GM23338 (cell line): ENCODE measurements around the gene AGTRAP. TPM values are rescaled to one million over a fixed set of nuclear protein-coding genes. Genes with fewer than 3 reads are reported as not detected.

Source experiments
- ATAC-seq: fragments of 200-7000 bp; cut with Tn5 transposase; 3 replicates; pipeline ENCODE4 v1.9.1; 2020
- DNase-seq: peaks from one replicate; pipeline ENCODE4 v3.0.0-alpha.2; 2015; ENCODE audit warnings: low spot score
- H2AFZ ChIP-seq: fragments of 200-600 bp; sonication (generic); 2 replicates; pipeline ENCODE4 v1.8.0; 2016; ENCODE audit warnings: antibody characterized with exemption, mild to moderate bottlenecking, moderate library complexity
- H3F3A ChIP-seq: fragments of 200-600 bp; sonication (generic); replicated peaks from 2 replicates; pipeline ENCODE4 v1.8.0; 2017; ENCODE audit warnings: antibody characterized with exemption, mixed run types, low read depth
- H3K27ac ChIP-seq: fragments of 200-600 bp; sonication (generic); 2 replicates; pipeline ENCODE4 v1.6.1; 2016; ENCODE audit warnings: low read depth
- H3K27me3 ChIP-seq: fragments of 200-600 bp; sonication (generic); 2 replicates; pipeline ENCODE4 v1.8.0; 2016; ENCODE audit warnings: mild to moderate bottlenecking, mixed run types, moderate library complexity; ENCODE audit not compliant: insufficient read depth
- H3K36me3 ChIP-seq: fragments of 200-600 bp; sonication (generic); 2 replicates; pipeline ENCODE4 v1.8.0; 2016; ENCODE audit warnings: mild to moderate bottlenecking; ENCODE audit not compliant: insufficient read depth
- H3K4me1 ChIP-seq: fragments of 200-600 bp; sonication (generic); 2 replicates; pipeline ENCODE4 v1.8.0; 2016; ENCODE audit warnings: mild to moderate bottlenecking, moderate library complexity; ENCODE audit not compliant: insufficient read depth
- H3K4me2 ChIP-seq: fragments of 200-600 bp; sonication (generic); 2 replicates; pipeline ENCODE4 v1.7.1; 2017; ENCODE audit warnings: mixed run types
- H3K4me3 ChIP-seq: fragments of 200-600 bp; sonication (generic); 2 replicates; pipeline ENCODE4 v1.6.1; 2016; ENCODE audit warnings: mixed run types
- H3K79me2 ChIP-seq: fragments of 200-600 bp; sonication (generic); replicated peaks from 2 replicates; pipeline ENCODE4 v1.8.0; 2017; ENCODE audit warnings: mild to moderate bottlenecking; ENCODE audit not compliant: insufficient read depth
- H3K9me2 ChIP-seq: fragments of 200-600 bp; sonication (generic); 2 replicates; pipeline ENCODE4 v1.8.0; 2017; ENCODE audit not compliant: insufficient read depth
- H4K20me1 ChIP-seq: fragments of 200-600 bp; sonication (generic); replicated peaks from 2 replicates; pipeline ENCODE4 v1.8.0; 2017; ENCODE audit warnings: mild to moderate bottlenecking; ENCODE audit not compliant: insufficient read depth
- H3K27ac Mint-ChIP-seq: 2 replicates; pipeline ENCODE4 v1.8.0; 2020; ENCODE audit warnings: inconsistent platforms, mild to moderate bottlenecking, moderate library complexity, mixed read lengths
- H3K27me3 Mint-ChIP-seq: 3 replicates; pipeline ENCODE4 v1.8.0; 2022; ENCODE audit warnings: low read depth, mild to moderate bottlenecking, moderate library complexity, mixed read lengths, inconsistent platforms; ENCODE audit not compliant: insufficient read depth, poor library complexity
- H3K36me3 Mint-ChIP-seq: 3 replicates; pipeline ENCODE4 v1.8.0; 2021; ENCODE audit warnings: low read depth, mild to moderate bottlenecking, inconsistent platforms, moderate library complexity, mixed read lengths
- H3K4me1 Mint-ChIP-seq: 3 replicates; pipeline ENCODE4 v1.8.0; 2020; ENCODE audit warnings: mild to moderate bottlenecking, inconsistent platforms, mixed read lengths
- H3K4me3 Mint-ChIP-seq: 3 replicates; pipeline ENCODE4 v1.8.0; 2021; ENCODE audit warnings: moderate library complexity, mild to moderate bottlenecking, inconsistent platforms, mixed read lengths
- H3K9me3 Mint-ChIP-seq: 3 replicates; pipeline ENCODE4 v1.8.0; 2020; ENCODE audit warnings: moderate library complexity, mild to moderate bottlenecking, inconsistent platforms, mixed read lengths
- CREB1 ChIP-seq: fragments of 250-450 bp; sonication (Bioruptor Pico); IDR thresholded peaks from 2 replicates; pipeline ENCODE4 v1.5.0; 2020; ENCODE audit warnings: low read depth, mild to moderate bottlenecking, moderate library complexity
- EZH2phosphoT487 ChIP-seq: fragments of 200-600 bp; sonication (generic); IDR thresholded peaks from one replicate; pipeline ENCODE4 v1.8.1; 2018; ENCODE audit warnings: antibody characterized with exemption; ENCODE audit not compliant: unreplicated experiment
- JUNB ChIP-seq: IDR thresholded peaks from one replicate; pipeline ENCODE4 v1.6.1; 2016; ENCODE audit warnings: antibody characterized with exemption; ENCODE audit not compliant: unreplicated experiment
- NANOG ChIP-seq: IDR thresholded peaks from 2 replicates; pipeline ENCODE4 v1.6.1; 2016; ENCODE audit warnings: antibody characterized with exemption, borderline replicate concordance
- STAT1 ChIP-seq: IDR thresholded peaks from one replicate; pipeline ENCODE4 v1.6.1; 2016; ENCODE audit warnings: antibody characterized with exemption; ENCODE audit not compliant: unreplicated experiment
- ZNF331 ChIP-seq: fragments of 250-450 bp; sonication (Bioruptor Pico); IDR thresholded peaks from 2 replicates; pipeline ENCODE4 v1.5.0; 2020; ENCODE audit warnings: low read depth, mild to moderate bottlenecking, moderate library complexity
- polyA plus RNA-seq: library from polyadenylated mRNA; unstranded; fragments of >200 nt; fragmentation: Nextera tagmentation; extraction: Ambion mirVana; gene quantifications from 2 replicates; pipeline ENCODE4 v1.2.1, GENCODE V29; 2016
- total RNA-seq: library from RNA; depleted of rRNA; stranded (reverse); fragments of >200 nt; shearing (Covaris generic); gene quantifications from 2 replicates; pipeline ENCODE4 v1.2.3, GENCODE V29; 2014
- TF ChIP-seq, protein P1 (sequence below): IDR thresholded peaks from one replicate; pipeline ENCODE4 v1.6.1; 2018; ENCODE audit warnings: antibody characterized with exemption; ENCODE audit not compliant: unreplicated experiment
- TF ChIP-seq, protein P2 (sequence below): IDR thresholded peaks from 2 replicates; pipeline ENCODE4 v1.6.1; 2016; ENCODE audit warnings: antibody characterized with exemption
- TF ChIP-seq, protein P3 (sequence below), 2 experiments: fragments of 200-600 bp in 1 of 2; sonication (generic) in 1 of 2; conservative IDR thresholded peaks; 2 replicates each; pipeline versions ENCODE4 v1.5.1 to v1.6.1; 2016 to 2017; ENCODE audit warnings: antibody characterized with exemption in 2 of 2, low read depth in 2 of 2, mild to moderate bottlenecking in 2 of 2, moderate library complexity in 1 of 2

Gene AGTRAP
- total and polyA plus RNA-seq, 2 experiments from 2014 or later, result 79.4 to 102 TPM

DNA sequence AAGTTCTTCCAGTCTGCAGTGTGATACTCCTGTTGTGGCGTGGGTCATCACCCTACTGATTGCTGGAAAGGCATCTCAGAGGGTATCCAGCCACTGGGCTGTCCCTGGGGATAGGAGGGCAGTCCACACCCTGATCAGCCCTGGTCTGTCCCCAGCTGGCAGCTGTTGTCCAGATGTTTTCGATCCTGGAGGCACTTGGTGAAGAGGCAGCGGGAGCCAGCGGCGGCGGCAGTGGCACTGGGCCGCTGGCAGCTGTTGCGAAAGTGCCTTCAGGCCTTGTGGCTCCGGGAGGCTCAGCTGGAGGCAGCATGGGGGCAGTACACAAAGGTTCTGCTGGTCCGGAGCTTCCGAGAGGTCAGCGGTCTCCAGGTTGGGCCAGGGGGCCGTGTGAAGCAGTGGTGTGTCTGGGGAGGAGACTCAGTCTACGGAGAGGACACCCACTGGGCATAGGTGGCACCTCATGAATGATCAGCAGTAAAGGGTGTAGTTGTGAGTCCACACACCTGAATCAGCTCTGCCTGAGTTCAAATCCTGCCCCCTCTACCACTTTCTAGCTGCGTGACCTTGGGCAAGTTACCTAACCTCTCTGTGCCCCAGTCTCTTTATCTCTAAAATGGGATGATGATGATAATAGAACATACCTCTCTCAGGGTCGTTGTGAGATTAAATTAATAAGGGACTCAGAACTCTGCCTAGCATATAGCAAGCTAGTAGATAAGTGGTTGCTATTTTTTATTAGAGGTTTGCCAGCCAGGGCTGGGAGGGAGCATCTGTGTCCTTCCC is 32.2 kb downstream of the AGTRAP start (continued):
- TF ChIP-seq, protein P1, sequence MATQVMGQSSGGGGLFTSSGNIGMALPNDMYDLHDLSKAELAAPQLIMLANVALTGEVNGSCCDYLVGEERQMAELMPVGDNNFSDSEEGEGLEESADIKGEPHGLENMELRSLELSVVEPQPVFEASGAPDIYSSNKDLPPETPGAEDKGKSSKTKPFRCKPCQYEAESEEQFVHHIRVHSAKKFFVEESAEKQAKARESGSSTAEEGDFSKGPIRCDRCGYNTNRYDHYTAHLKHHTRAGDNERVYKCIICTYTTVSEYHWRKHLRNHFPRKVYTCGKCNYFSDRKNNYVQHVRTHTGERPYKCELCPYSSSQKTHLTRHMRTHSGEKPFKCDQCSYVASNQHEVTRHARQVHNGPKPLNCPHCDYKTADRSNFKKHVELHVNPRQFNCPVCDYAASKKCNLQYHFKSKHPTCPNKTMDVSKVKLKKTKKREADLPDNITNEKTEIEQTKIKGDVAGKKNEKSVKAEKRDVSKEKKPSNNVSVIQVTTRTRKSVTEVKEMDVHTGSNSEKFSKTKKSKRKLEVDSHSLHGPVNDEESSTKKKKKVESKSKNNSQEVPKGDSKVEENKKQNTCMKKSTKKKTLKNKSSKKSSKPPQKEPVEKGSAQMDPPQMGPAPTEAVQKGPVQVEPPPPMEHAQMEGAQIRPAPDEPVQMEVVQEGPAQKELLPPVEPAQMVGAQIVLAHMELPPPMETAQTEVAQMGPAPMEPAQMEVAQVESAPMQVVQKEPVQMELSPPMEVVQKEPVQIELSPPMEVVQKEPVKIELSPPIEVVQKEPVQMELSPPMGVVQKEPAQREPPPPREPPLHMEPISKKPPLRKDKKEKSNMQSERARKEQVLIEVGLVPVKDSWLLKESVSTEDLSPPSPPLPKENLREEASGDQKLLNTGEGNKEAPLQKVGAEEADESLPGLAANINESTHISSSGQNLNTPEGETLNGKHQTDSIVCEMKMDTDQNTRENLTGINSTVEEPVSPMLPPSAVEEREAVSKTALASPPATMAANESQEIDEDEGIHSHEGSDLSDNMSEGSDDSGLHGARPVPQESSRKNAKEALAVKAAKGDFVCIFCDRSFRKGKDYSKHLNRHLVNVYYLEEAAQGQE, result no peak

DNA sequence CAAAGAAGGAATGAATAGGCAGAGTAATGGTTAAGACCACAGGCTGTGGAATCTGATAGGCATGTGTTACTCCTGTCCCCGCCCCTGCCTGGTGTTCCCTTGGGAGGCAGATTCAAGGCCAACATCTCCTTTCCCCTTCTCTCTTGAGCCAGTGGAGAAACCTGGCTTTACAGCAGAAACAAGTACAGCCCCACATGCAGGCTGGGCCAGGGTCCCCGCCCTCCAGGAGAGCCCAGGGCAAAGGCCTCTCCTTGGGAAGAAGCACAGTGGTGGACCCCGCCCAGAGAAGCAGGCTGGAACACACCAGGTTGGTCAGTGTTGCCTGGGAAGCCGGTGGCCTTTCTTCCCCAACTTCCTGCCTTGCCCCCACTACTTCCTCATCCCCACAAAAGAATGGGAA is 32.9 kb downstream of the AGTRAP start:
- H3K36me3 Mint-ChIP-seq, result no peaks in the 10 kb centered on the region
- Histone ChIP-seq H3K4me2 (no peak overlapping the region), H4K20me1 (no peaks in the 10 kb centered on the region), H3K9me2 (no peaks in the 10 kb centered on the region), H3K79me2 (no peaks in the 10 kb centered on the region), H2AFZ (no peak overlapping the region), H3F3A (no peaks in the 10 kb centered on the region; the same call in 1 of the 2 replicates), H3K27ac (no peak overlapping the region), H3K4me1 (no peaks in the 10 kb centered on the region), H3K36me3 (no peaks in the 10 kb centered on the region), H3K4me3 (no peak overlapping the region), H3K27me3 (no peaks in the 10 kb centered on the region)
- no peaks in the 10 kb centered on the region for H3K9me3 Mint-ChIP-seq
- peak; percentile 26 for DNase-seq
- ATAC-seq, result peak; percentile 15; the same call in 1 of the 3 replicates
- H3K4me1 Mint-ChIP-seq, result peaks cover 4% of the 10 kb centered on the region
- peaks cover 17% of the 10 kb centered on the region for H3K27me3 Mint-ChIP-seq
- H3K27ac Mint-ChIP-seq, result no peak overlapping the region
- no peak overlapping the region; the same call in 2 of the 3 replicates for H3K4me3 Mint-ChIP-seq
- TF ChIP-seq EZH2phosphoT487 (no peak), NANOG (no peak), JUNB (no peak), CREB1 (CRISPR knock-in tag) (no peak), STAT1 (no peak), ZNF331 (CRISPR knock-in tag) (no peak)
- TF ChIP-seq, protein P1, result no peak
- TF ChIP-seq, protein P2, sequence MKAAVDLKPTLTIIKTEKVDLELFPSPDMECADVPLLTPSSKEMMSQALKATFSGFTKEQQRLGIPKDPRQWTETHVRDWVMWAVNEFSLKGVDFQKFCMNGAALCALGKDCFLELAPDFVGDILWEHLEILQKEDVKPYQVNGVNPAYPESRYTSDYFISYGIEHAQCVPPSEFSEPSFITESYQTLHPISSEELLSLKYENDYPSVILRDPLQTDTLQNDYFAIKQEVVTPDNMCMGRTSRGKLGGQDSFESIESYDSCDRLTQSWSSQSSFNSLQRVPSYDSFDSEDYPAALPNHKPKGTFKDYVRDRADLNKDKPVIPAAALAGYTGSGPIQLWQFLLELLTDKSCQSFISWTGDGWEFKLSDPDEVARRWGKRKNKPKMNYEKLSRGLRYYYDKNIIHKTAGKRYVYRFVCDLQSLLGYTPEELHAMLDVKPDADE, result no peak
- TF ChIP-seq, protein P3, sequence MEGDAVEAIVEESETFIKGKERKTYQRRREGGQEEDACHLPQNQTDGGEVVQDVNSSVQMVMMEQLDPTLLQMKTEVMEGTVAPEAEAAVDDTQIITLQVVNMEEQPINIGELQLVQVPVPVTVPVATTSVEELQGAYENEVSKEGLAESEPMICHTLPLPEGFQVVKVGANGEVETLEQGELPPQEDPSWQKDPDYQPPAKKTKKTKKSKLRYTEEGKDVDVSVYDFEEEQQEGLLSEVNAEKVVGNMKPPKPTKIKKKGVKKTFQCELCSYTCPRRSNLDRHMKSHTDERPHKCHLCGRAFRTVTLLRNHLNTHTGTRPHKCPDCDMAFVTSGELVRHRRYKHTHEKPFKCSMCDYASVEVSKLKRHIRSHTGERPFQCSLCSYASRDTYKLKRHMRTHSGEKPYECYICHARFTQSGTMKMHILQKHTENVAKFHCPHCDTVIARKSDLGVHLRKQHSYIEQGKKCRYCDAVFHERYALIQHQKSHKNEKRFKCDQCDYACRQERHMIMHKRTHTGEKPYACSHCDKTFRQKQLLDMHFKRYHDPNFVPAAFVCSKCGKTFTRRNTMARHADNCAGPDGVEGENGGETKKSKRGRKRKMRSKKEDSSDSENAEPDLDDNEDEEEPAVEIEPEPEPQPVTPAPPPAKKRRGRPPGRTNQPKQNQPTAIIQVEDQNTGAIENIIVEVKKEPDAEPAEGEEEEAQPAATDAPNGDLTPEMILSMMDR (conservative IDR thresholded peaks at IDR 0.05; ENCODE audit: low read depth in 2 of 2), result no peak
